ENCODE measurements around the gene SLC10A7. TPM values are rescaled to one million over a fixed set of nuclear protein-coding genes. Genes with fewer than 3 reads are reported as not detected.

SLC10A7 gene
- total RNA-seq, 4 donors from 2014 or later, result 10.1 to 24.5 (median 11.7) TPM

- Histone ChIP-seq H3K4me3 (no peak overlapping the region), H3K4me1 (peaks cover 18% of the 10 kb centered on the region), H3K27me3 (no peaks in the 10 kb centered on the region), H3K9me3 (no peaks in the 10 kb centered on the region), H3K36me3 (no peaks in the 10 kb centered on the region), H3K27ac (no peak overlapping the region)
- DNase-seq (ENCODE audit: low spot score in 2 of 2), result no peak
- WGBS, result 76% methylated on average over 4 of the region's 4 CpGs
- TF ChIP-seq EP300 (IDR thresholded peaks at IDR 0.05), result no peak
- TF ChIP-seq CTCF (IDR thresholded peaks at IDR 0.05), result no peak
- no peak for TF ChIP-seq POLR2A (IDR thresholded peaks at IDR 0.05)
- TF ChIP-seq POLR2AphosphoS5 (IDR thresholded peaks at IDR 0.05), result no peak
These were observed 186.8 kb downstream of the SLC10A7 start for GRCh38 chr4:146334862-146335449.

- WGBS, result 74% methylated on average over 2 of the region's 2 CpGs
- no peaks in the 10 kb centered on the region for H3K36me3 ChIP-seq
- TF ChIP-seq POLR2AphosphoS5 (IDR thresholded peaks at IDR 0.05) (no peak), EP300 (IDR thresholded peaks at IDR 0.05) (no peak), POLR2A (IDR thresholded peaks at IDR 0.05) (no peak), CTCF (IDR thresholded peaks at IDR 0.05) (no peak)
These were observed 187.9 kb downstream of the SLC10A7 start for GRCh38 chr4:146333895-146334262.

GRCh38 chr4:146333187-146333894, 188.4 kb downstream of the SLC10A7 start:
- no peak for DNase-seq (ENCODE audit: low spot score in 2 of 2)
- Histone ChIP-seq H3K4me3 (no peak overlapping the region), H3K27ac (no peak overlapping the region), H3K36me3 (no peaks in the 10 kb centered on the region), H3K27me3 (no peaks in the 10 kb centered on the region), H3K4me1 (peaks cover 18% of the 10 kb centered on the region), H3K9me3 (no peaks in the 10 kb centered on the region)
- 51% methylated on average over 4 of the region's 4 CpGs for WGBS
- TF ChIP-seq EP300 (IDR thresholded peaks at IDR 0.05) (no peak), POLR2A (IDR thresholded peaks at IDR 0.05) (no peak), POLR2AphosphoS5 (IDR thresholded peaks at IDR 0.05) (no peak), CTCF (IDR thresholded peaks at IDR 0.05) (no peak)

More at GRCh38 chr4:146333895-146334262, 187.9 kb downstream of the SLC10A7 start:
- no peaks in the 10 kb centered on the region for H3K27me3 ChIP-seq
- DNase-seq (ENCODE audit: low spot score in 2 of 2), result no peak
- H3K4me1 ChIP-seq, result peaks cover 18% of the 10 kb centered on the region
- H3K27ac ChIP-seq, result no peak overlapping the region
- H3K9me3 ChIP-seq, result no peaks in the 10 kb centered on the region
- no peak overlapping the region for H3K4me3 ChIP-seq

GRCh38 chr4:146330392-146330791, 191.3 kb downstream of the SLC10A7 start:
- no peaks in the 10 kb centered on the region for H3K36me3 ChIP-seq
- peaks cover 6% of the 10 kb centered on the region for H3K4me1 ChIP-seq
- no peak for DNase-seq (ENCODE audit: low spot score in 2 of 2)
- 91% methylated on average over 4 of the region's 4 CpGs for WGBS
- H3K27me3 ChIP-seq, result no peaks in the 10 kb centered on the region
- no peak for TF ChIP-seq POLR2AphosphoS5 (IDR thresholded peaks at IDR 0.05)
- H3K4me3 ChIP-seq, result no peak overlapping the region
- no peaks in the 10 kb centered on the region for H3K9me3 ChIP-seq
- H3K27ac ChIP-seq, result no peak overlapping the region

- H3K27me3 ChIP-seq, result no peaks in the 10 kb centered on the region
- no peak overlapping the region for H3K4me3 ChIP-seq
- no peak for TF ChIP-seq POLR2A (IDR thresholded peaks at IDR 0.05)
- no peak for TF ChIP-seq EP300 (IDR thresholded peaks at IDR 0.05)
- no peak for TF ChIP-seq POLR2AphosphoS5 (IDR thresholded peaks at IDR 0.05)
- no peak for TF ChIP-seq CTCF (IDR thresholded peaks at IDR 0.05)
- H3K4me1 ChIP-seq, result peaks cover 5% of the 10 kb centered on the region
- H3K36me3 ChIP-seq, result no peaks in the 10 kb centered on the region
- DNase-seq (ENCODE audit: low spot score in 2 of 2), result no peak
- no peak overlapping the region for H3K27ac ChIP-seq
- H3K9me3 ChIP-seq, result no peaks in the 10 kb centered on the region
These were observed 192.6 kb downstream of the SLC10A7 start for GRCh38 chr4:146329050-146329716.
